GM12864 (cell line): ENCODE results near the gene CFLAR.

ENCODE experiments used
- DNase-seq: peaks from one replicate; pipeline ENCODE4 v3.0.0-alpha.2; 2011; ENCODE audit warnings: low read depth
- H3K4me3 ChIP-seq: 2 replicates; pipeline ENCODE4 v1.5.1; 2011; ENCODE audit warnings: mild to moderate bottlenecking, low read depth, low read length, control low read depth
- TF ChIP-seq, protein P1 (sequence below): IDR thresholded peaks from 2 replicates; pipeline ENCODE4 v1.5.1; 2011; ENCODE audit warnings: low read depth, mild to moderate bottlenecking, moderate library complexity, low read length, control low read depth, inconsistent platforms; ENCODE audit errors: missing control alignments

Gene CFLAR

GRCh38 chr2:201201371-201201770 is 85.4 kb downstream of the CFLAR start:
- no peak for DNase-seq
- H3K4me3 ChIP-seq = no peak overlapping the region
- TF ChIP-seq, protein P1, sequence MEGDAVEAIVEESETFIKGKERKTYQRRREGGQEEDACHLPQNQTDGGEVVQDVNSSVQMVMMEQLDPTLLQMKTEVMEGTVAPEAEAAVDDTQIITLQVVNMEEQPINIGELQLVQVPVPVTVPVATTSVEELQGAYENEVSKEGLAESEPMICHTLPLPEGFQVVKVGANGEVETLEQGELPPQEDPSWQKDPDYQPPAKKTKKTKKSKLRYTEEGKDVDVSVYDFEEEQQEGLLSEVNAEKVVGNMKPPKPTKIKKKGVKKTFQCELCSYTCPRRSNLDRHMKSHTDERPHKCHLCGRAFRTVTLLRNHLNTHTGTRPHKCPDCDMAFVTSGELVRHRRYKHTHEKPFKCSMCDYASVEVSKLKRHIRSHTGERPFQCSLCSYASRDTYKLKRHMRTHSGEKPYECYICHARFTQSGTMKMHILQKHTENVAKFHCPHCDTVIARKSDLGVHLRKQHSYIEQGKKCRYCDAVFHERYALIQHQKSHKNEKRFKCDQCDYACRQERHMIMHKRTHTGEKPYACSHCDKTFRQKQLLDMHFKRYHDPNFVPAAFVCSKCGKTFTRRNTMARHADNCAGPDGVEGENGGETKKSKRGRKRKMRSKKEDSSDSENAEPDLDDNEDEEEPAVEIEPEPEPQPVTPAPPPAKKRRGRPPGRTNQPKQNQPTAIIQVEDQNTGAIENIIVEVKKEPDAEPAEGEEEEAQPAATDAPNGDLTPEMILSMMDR = no peak

GRCh38 chr2:201203916-201204654 is 88.1 kb downstream of the CFLAR start:
- H3K4me3 ChIP-seq = no peak overlapping the region

GRCh38 chr2:201204655-201205514 is 88.9 kb downstream of the CFLAR start:
- TF ChIP-seq, protein P1 = no peak
- H3K4me3 ChIP-seq = no peak overlapping the region
- no peak for DNase-seq

More at GRCh38 chr2:201203916-201204654, 88.1 kb downstream of the CFLAR start:
- DNase-seq = no peak
- TF ChIP-seq, protein P1 = no peak

DNA sequence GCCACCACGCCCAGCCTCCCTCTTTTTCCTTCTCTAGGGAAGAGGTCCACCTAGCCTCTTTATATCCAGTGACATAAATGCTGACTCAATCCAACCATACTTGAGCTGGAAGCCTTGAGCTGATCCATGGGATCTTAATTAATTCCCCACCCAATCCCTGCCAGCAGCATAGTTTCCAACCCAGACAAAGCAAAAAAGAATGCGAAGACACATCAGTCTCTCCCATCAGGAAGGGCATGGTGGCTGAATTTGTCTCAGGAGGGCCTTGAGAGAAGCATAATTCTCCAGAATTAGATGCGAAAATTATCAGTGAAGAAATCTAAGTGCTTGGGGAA is 89.5 kb downstream of the CFLAR start:
- H3K4me3 ChIP-seq = no peak overlapping the region
- no peak for DNase-seq
- TF ChIP-seq, protein P1 = no peak

DNA sequence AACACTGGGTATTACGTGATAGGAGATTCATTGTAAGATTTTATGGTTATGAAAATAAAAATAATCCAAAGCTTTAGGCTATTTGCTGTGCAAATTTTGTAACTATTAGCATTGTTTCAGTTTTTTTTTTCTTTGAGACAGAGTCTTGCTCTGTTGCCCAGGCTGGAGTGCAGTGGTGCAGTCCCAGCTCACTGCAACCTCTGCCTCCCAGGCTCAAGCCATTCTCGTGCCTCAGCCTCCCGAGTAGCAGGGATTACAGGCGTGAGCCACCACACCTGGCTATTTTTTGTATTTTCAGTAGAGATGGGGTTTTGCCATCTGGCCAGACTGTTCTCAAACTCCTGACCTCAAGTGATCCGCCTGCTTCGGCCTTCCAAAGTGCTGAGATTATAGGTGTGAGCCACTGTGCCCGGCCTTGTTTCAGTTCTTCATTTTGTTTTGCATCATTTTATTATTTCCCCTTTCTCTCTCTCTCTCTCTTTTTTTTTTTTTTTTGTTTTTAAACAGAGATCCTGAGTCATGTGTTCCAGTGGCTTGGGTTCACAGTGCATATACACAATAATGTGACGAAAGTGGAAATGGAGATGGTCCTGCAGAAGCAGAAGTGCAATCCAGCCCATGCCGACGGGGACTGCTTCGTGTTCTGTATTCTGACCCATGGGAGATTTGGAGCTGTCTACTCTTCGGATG is 92.7 kb downstream of the CFLAR start:
- DNase-seq = no peak

GRCh38 chr2:201215963-201216362 is 100.0 kb downstream of the CFLAR start:
- TF ChIP-seq, protein P1 = no peak
- H3K4me3 ChIP-seq = no peak overlapping the region
- DNase-seq = no peak

More for the DNA sequence above, 92.7 kb downstream of the CFLAR start:
- no peak overlapping the region for H3K4me3 ChIP-seq
- TF ChIP-seq, protein P1 = no peak
